GM12801 (cell line): ENCODE results near the gene ZNF710.

Source experiments
- CTCF ChIP-seq: IDR thresholded peaks from one replicate; pipeline ENCODE4 v1.5.1; 2011; ENCODE audit warnings: control low read depth; ENCODE audit not compliant: insufficient read length; ENCODE audit errors: extremely low read depth

The ZNF710 gene

DNA sequence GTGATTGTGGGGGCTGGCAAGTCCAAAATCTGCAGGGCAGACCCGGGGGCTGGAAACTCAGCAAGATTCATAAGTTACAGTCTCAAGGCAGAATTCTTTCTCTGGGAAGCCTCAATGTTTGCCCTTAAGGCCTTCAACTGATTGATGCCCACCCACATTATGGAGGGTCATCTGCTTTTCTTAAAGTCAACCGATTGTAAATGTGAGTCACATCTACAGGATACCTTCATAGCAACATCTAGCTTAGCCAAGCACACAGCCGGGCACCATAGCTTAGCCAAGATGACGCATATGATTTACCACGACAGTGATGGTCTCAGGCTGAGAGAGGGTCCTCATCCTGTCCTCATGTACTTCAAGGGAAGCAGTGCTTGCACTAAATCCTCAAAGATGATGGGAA lies 57.7 kb downstream of the ZNF710 start:
- TF ChIP-seq CTCF: no peak

DNA sequence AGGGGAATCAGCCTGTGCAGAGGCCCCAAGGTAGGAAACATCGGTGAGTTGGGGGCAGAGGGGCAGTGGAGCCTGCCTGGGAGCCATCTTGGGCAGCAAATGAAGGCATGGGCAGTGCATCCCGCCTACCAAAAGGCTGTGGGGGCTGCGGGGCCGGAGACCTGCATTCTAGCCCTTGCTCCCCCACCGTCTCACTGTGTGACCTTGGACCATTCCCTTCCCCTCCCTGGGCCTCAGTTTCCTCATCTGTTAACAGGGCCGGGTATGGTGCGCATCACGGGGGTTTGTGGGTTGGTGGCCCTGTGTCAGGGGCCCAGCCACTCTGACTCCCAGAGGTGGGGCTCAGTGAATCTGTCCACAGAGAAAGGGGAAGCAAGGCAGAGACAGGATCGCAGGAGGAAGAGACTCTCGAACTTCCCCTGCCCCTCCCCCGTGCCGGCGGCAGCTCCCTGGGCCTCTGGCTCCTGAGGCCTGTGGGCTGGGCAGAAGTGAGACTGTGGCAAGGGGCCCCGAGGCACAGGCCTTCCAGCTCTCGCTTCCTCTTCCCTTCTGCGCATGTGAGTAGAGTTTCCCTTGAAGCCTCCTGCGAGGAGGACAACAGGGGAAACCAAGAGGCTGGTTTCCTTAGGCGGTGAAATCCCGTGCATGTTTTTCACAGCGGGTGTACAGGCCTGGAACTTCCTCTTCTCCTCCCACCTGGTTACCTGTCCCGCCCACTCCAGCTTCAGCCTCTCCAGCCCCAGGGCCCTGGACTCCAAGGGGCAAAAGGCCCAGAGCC lies 58.3 kb downstream of the ZNF710 start:
- TF ChIP-seq CTCF: no peak

GRCh38 chr15:90060797-90061196 lies 59.7 kb downstream of the ZNF710 start:
- no peak for TF ChIP-seq CTCF

- TF ChIP-seq CTCF: no peak
Observed at GRCh38 chr15:90062023-90062442, 60.9 kb downstream of the ZNF710 start.

DNA sequence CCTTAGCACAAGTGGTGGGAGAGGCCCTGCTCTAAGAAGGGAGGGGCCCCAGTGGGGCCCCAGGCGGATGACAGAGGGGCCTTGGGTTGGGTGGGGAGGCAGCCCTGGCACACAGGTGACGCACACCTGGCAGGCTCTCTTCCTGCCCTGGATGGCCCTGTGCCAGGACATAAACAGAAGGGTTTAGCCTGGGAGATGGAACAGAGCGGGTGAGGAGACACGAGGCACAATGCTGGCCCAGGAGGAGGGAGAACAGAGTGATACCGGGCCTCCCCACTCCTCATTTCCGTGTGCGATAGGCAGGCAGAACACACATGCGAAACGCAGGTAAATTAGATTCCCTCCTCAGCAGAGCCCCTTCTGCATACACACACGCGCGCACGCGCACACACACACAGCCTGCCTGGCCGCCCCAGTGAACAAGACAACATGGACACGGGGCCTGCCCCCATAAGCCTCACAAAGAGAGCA lies 61.4 kb downstream of the ZNF710 start:
- no peak for TF ChIP-seq CTCF

GRCh38 chr15:90062973-90063769 lies 62.0 kb downstream of the ZNF710 start:
- TF ChIP-seq CTCF: no peak

DNA sequence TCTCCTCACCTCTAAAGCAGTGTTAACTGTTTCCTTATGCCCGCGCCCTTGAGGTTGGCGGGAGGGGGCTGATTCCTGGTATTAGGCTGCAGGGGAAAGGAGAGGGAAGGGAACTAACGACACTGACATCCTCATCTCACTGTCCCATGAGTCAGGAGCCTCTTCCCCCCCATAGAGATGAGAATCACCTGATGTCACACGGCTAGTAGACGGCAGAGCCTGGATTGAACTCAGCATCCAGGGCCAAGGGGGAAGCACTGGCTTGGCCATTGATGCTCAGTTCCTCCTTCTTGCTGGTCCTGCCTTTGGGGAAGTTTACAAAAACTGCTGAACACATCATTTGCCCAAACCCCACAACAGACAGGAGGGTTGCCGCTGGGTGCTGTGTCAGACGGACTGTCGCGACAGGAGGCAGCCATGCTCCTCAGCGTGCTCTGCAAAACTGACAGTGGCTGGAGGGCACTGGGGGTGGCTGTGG lies 62.7 kb downstream of the ZNF710 start:
- no peak for TF ChIP-seq CTCF
